WTC11 (cell line): ENCODE measurements around the gene DNAAF8. TPM values are rescaled to one million over a fixed set of nuclear protein-coding genes. Genes with fewer than 3 reads are reported as not detected.

Experiments used
- ATAC-seq: fragments of 200-7000 bp; cut with Tn5 transposase; 2 replicates; pipeline ENCODE4 v1.10.0; 2021; ENCODE audit warnings: mild to moderate bottlenecking, moderate library complexity
- CTCF ChIA-PET: fragments of 300-600 bp; sonication (Branson Sonifier 250); formaldehyde crosslinking; loops from one replicate; lab custom pipeline; 2021; ENCODE audit warnings: antibody characterized with exemption; lab: Charles Lee
- POLR2A ChIA-PET: fragments of 350-600 bp; sonication (Branson Sonifier 250); formaldehyde crosslinking; loops from one replicate; lab custom pipeline; 2021; ENCODE audit warnings: antibody characterized with exemption; lab: Charles Lee
- DNase-seq: peaks from one replicate; pipeline ENCODE4 v3.0.0; 2021; ENCODE audit warnings: low spot score
- H3K27ac Mint-ChIP-seq: 2 replicates; pipeline ENCODE4 v1.8.0; 2021; ENCODE audit warnings: mixed read lengths
- H3K27me3 Mint-ChIP-seq: 2 replicates; pipeline ENCODE4 v1.8.0; 2021; ENCODE audit warnings: low read depth, mild to moderate bottlenecking, moderate library complexity, mixed read lengths
- H3K36me3 Mint-ChIP-seq: 2 replicates; pipeline ENCODE4 v1.8.0; 2021; ENCODE audit warnings: mixed read lengths
- H3K4me1 Mint-ChIP-seq: 2 replicates; pipeline ENCODE4 v1.8.0; 2022; ENCODE audit warnings: mixed read lengths
- H3K4me3 Mint-ChIP-seq: 2 replicates; pipeline ENCODE4 v1.8.0; 2021; ENCODE audit warnings: mild to moderate bottlenecking, moderate library complexity, mixed read lengths
- H3K9me3 Mint-ChIP-seq: 2 replicates; pipeline ENCODE4 v1.8.0; 2021; ENCODE audit warnings: mixed read lengths
- ARID4B ChIP-seq: sonication (generic); formaldehyde crosslinking; IDR thresholded peaks from 2 replicates; pipeline ENCODE4 v1.8.0; 2023; ENCODE audit warnings: missing genetic modification reagents, mild to moderate bottlenecking, borderline replicate concordance
- ATF3 ChIP-seq: sonication (generic); formaldehyde crosslinking; conservative IDR thresholded peaks from 2 replicates; pipeline ENCODE4 v1.8.1; 2022; ENCODE audit warnings: mild to moderate bottlenecking, missing genetic modification reagents
- CBFB ChIP-seq: sonication (generic); formaldehyde crosslinking; IDR thresholded peaks from 2 replicates; pipeline ENCODE4 v1.8.1; 2022; ENCODE audit warnings: mild to moderate bottlenecking, low read depth, missing genetic modification reagents
- CDX4 ChIP-seq: fragments of 250-450 bp; sonication (Bioruptor Pico); IDR thresholded peaks from 2 replicates; pipeline ENCODE4 v1.9.0; 2021; ENCODE audit warnings: moderate library complexity, mild to moderate bottlenecking, inconsistent platforms, borderline replicate concordance
- CREM ChIP-seq: sonication (generic); formaldehyde crosslinking; IDR thresholded peaks from 2 replicates; pipeline ENCODE4 v1.8.1; 2022; ENCODE audit warnings: mild to moderate bottlenecking, missing genetic modification reagents, moderate library complexity
- E2F4 ChIP-seq: sonication (generic); formaldehyde crosslinking; IDR thresholded peaks from 2 replicates; pipeline ENCODE4 v1.8.1; 2022; ENCODE audit warnings: low read depth, mild to moderate bottlenecking, moderate library complexity, missing genetic modification reagents, borderline replicate concordance
- ELF4 ChIP-seq: sonication (generic); formaldehyde crosslinking; IDR thresholded peaks from 2 replicates; pipeline ENCODE4 v1.8.1; 2022; ENCODE audit warnings: low read depth, mild to moderate bottlenecking, moderate library complexity, missing genetic modification reagents
- GABPB1 ChIP-seq: sonication (generic); formaldehyde crosslinking; IDR thresholded peaks from 2 replicates; pipeline ENCODE4 v1.8.1; 2023; ENCODE audit warnings: mild to moderate bottlenecking, missing genetic modification reagents
- JAZF1 ChIP-seq: fragments of 250-450 bp; sonication (Bioruptor Pico); IDR thresholded peaks from 2 replicates; pipeline ENCODE4 v1.9.0; 2021; ENCODE audit warnings: moderate library complexity, mild to moderate bottlenecking, inconsistent platforms
- KAT7 ChIP-seq: sonication (generic); formaldehyde crosslinking; IDR thresholded peaks from 2 replicates; pipeline ENCODE4 v1.8.1; 2023; ENCODE audit warnings: missing genetic modification reagents, mild to moderate bottlenecking, borderline replicate concordance
- MXD4 ChIP-seq: fragments of 250-450 bp; sonication (Bioruptor Pico); IDR thresholded peaks from 2 replicates; pipeline ENCODE4 v1.8.0; 2021; ENCODE audit warnings: mild to moderate bottlenecking, moderate library complexity, borderline replicate concordance
- NFE2L1 ChIP-seq: sonication (generic); formaldehyde crosslinking; IDR thresholded peaks from 2 replicates; pipeline ENCODE4 v1.8.1; 2023; ENCODE audit warnings: missing genetic modification reagents
- NR1H2 ChIP-seq: sonication (generic); formaldehyde crosslinking; IDR thresholded peaks from 2 replicates; pipeline ENCODE4 v1.9.0; 2021; ENCODE audit warnings: mild to moderate bottlenecking, moderate library complexity, missing genetic modification reagents
- NR3C1 ChIP-seq: sonication (generic); formaldehyde crosslinking; conservative IDR thresholded peaks from 2 replicates; pipeline ENCODE4 v1.8.1; 2023; ENCODE audit warnings: low read depth, mild to moderate bottlenecking, missing genetic modification reagents
- SMAD4 ChIP-seq: sonication (generic); formaldehyde crosslinking; IDR thresholded peaks from 2 replicates; pipeline ENCODE4 v1.8.0; 2022; ENCODE audit warnings: mild to moderate bottlenecking, missing genetic modification reagents
- SOX15 ChIP-seq: fragments of 250-450 bp; sonication (Bioruptor Pico); IDR thresholded peaks from 2 replicates; pipeline ENCODE4 v1.9.0; 2021; ENCODE audit warnings: mild to moderate bottlenecking
- TEAD1 ChIP-seq: sonication (generic); formaldehyde crosslinking; IDR thresholded peaks from 2 replicates; pipeline ENCODE4 v1.8.0; 2022; ENCODE audit warnings: mild to moderate bottlenecking, missing genetic modification reagents
- TP53 ChIP-seq: sonication (generic); formaldehyde crosslinking; IDR thresholded peaks from 2 replicates; pipeline ENCODE4 v1.8.1; 2023; ENCODE audit warnings: mild to moderate bottlenecking, missing genetic modification reagents
- USF1 ChIP-seq: sonication (generic); formaldehyde crosslinking; IDR thresholded peaks from 2 replicates; pipeline ENCODE4 v1.8.0; 2022; ENCODE audit warnings: mild to moderate bottlenecking, missing genetic modification reagents
- ZNF138 ChIP-seq: sonication (generic); formaldehyde crosslinking; conservative IDR thresholded peaks from 2 replicates; pipeline ENCODE4 v1.8.1; 2022; ENCODE audit warnings: mild to moderate bottlenecking, moderate library complexity, missing genetic modification reagents
- ZNF232 ChIP-seq: sonication (generic); formaldehyde crosslinking; IDR thresholded peaks from 2 replicates; pipeline ENCODE4 v1.8.0; 2022; ENCODE audit warnings: mild to moderate bottlenecking, missing genetic modification reagents
- ZNF263 ChIP-seq: sonication (generic); formaldehyde crosslinking; IDR thresholded peaks from 2 replicates; pipeline ENCODE4 v1.8.1; 2022; ENCODE audit warnings: low read depth, mild to moderate bottlenecking, moderate library complexity, missing genetic modification reagents
- ZNF281 ChIP-seq: sonication (generic); formaldehyde crosslinking; IDR thresholded peaks from 2 replicates; pipeline ENCODE4 v1.8.0; 2023; ENCODE audit warnings: mild to moderate bottlenecking, missing genetic modification reagents
- ZNF317 ChIP-seq: sonication (generic); formaldehyde crosslinking; IDR thresholded peaks from 2 replicates; pipeline ENCODE4 v1.8.1; 2023; ENCODE audit warnings: low read depth, mild to moderate bottlenecking, moderate library complexity, missing genetic modification reagents, borderline replicate concordance
- total RNA-seq: library from RNA; stranded (reverse); gene quantifications from 3 replicates; pipeline ENCODE4 v1.2.3, GENCODE V29; 2021

Gene DNAAF8
- total RNA-seq, 1 experiment from 2014 or later = 0.09 TPM

GRCh38 chr16:4787627-4788482 is 53.5 kb downstream of the DNAAF8 start, which contains the start of gene SEPTIN12 (continued):
- no peak for TF ChIP-seq ARID4B
- TF ChIP-seq ZNF232 (CRISPR knock-in tag) = no peak
- no peak for TF ChIP-seq ATF3 (CRISPR knock-in tag)
- no peak for TF ChIP-seq USF1 (CRISPR knock-in tag)
- no peak for TF ChIP-seq NR3C1 (CRISPR knock-in tag)
- TF ChIP-seq ZNF281 (CRISPR knock-in tag) = no peak

- H3K27me3 Mint-ChIP-seq = no peaks in the 10 kb centered on the region; the same call in 1 of the 2 replicates
- ChIA-PET POLR2A (interaction anchor here (1.7 kb wide), 1 partner anchor 14 kb away, joined by 7 read pairs; the partner anchor contains the start of gene ROGDI), CTCF (interaction anchor here (0.9 to 1.1 kb wide), 3 partner anchors 20 to 71 kb away, joined by 3 to 6 read pairs (median 5); partner anchors contain the start of genes ANKS3 and DNAAF8)
- no peak for TF ChIP-seq NFE2L1 (CRISPR knock-in tag)
- no peak for TF ChIP-seq TEAD1 (CRISPR knock-in tag)
- no peak for TF ChIP-seq CBFB (CRISPR knock-in tag)
- TF ChIP-seq GABPB1 (CRISPR knock-in tag) = no peak
- TF ChIP-seq E2F4 (CRISPR knock-in tag) = no peak
- no peak for TF ChIP-seq ZNF138
- no peak for TF ChIP-seq ELF4
- TF ChIP-seq MXD4 (CRISPR knock-in tag) = no peak
- TF ChIP-seq SMAD4 (CRISPR knock-in tag) = no peak
- no peak for TF ChIP-seq CREM (CRISPR knock-in tag)
- no peak for TF ChIP-seq ZNF317 (CRISPR knock-in tag)
- TF ChIP-seq KAT7 = no peak
- TF ChIP-seq TP53 (CRISPR knock-in tag) = no peak
- no peak for TF ChIP-seq ZNF263 (CRISPR knock-in tag)
- no peak for TF ChIP-seq SOX15 (CRISPR knock-in tag)
- no peak for TF ChIP-seq JAZF1 (CRISPR knock-in tag)
- TF ChIP-seq NR1H2 (CRISPR knock-in tag) = no peak
- TF ChIP-seq CDX4 (CRISPR knock-in tag) = no peak
- DNase-seq (no peak), ATAC-seq (no peak)
- no peak overlapping the region for H3K4me3 Mint-ChIP-seq
- no peaks in the 10 kb centered on the region for H3K9me3 Mint-ChIP-seq
- no peak overlapping the region for H3K27ac Mint-ChIP-seq
- no peaks in the 10 kb centered on the region for H3K36me3 Mint-ChIP-seq
- H3K4me1 Mint-ChIP-seq = peaks cover 14% of the 10 kb centered on the region
Observed at GRCh38 chr16:4788489-4788889, 54.2 kb downstream of the DNAAF8 start.
